ENCODE results near the gene FYCO1. TPM values are rescaled to one million over a fixed set of nuclear protein-coding genes. Genes with fewer than 3 reads are reported as not detected.
A peak's percentile ranks its signal among the peaks of the same experiment; 100 is the strongest.

Gene FYCO1
- total and polyA plus RNA-seq, 12 donors = 8.8 to 216 (median 143) TPM

DNA sequence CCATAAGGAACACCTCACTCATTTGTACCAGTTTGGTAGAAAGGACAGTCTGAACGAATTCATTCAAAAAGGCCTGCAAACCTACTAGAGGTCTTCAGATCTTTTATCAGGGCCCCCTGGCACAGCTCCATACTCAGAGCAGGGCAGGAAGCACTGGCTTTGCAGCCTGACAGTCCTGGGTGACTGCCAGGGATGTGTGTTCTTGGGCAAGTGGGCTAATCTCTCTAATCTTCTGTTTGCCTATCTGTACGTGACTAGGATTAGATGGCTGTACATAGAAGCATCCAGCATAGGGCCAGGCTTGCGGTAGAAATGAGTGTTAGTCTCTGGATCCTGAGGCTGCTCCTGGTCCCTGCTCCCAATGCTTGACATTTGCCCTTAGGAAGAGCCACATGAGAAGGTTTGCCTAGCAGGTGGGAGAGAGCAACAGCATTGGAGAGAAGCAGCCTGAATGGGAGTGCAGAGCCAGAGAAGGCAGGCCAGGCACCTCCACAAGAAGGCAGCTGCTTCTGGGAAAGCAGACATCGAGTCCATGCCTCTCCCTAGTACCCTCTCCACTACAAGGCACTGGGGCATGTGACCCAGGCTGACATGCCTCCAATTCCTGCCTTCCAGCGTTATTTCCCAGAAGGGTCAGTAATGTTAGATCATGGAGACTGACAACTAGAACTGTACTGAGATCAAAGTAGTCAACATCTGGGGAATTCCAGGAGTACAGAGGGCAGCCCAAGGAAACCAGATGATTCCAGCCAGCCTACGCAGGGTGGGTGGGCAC lies 53.4 kb downstream of the FYCO1 start:
- H3K36me3 ChIP-seq = peaks cover 0 to 59% (median 23%) of the 10 kb centered on the region in 9 donors
- no peaks in the 10 kb centered on the region for H3K27me3 ChIP-seq
- WGBS, 2 donors = 29 to 45% methylated on average over 6 of the region's 6 CpGs
- H3K4me3 ChIP-seq = no peak overlapping the region
- TF ChIP-seq, protein P1, sequence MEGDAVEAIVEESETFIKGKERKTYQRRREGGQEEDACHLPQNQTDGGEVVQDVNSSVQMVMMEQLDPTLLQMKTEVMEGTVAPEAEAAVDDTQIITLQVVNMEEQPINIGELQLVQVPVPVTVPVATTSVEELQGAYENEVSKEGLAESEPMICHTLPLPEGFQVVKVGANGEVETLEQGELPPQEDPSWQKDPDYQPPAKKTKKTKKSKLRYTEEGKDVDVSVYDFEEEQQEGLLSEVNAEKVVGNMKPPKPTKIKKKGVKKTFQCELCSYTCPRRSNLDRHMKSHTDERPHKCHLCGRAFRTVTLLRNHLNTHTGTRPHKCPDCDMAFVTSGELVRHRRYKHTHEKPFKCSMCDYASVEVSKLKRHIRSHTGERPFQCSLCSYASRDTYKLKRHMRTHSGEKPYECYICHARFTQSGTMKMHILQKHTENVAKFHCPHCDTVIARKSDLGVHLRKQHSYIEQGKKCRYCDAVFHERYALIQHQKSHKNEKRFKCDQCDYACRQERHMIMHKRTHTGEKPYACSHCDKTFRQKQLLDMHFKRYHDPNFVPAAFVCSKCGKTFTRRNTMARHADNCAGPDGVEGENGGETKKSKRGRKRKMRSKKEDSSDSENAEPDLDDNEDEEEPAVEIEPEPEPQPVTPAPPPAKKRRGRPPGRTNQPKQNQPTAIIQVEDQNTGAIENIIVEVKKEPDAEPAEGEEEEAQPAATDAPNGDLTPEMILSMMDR (IDR thresholded peaks at IDR 0.05) = no peak
- intact Hi-C loops (cut with DNase I) = loop anchor here in 1 of 10 donors (5.0 kb wide), 1 partner anchor 40 kb away; no protein-coding TSS in a partner anchor
- DNase-seq = no peak
- peak overlapping the region in 4 of 10 donors; percentile 3 to 59 (median 14) for H3K27ac ChIP-seq
- H3K9me3 ChIP-seq = no peaks in the 10 kb centered on the region
- peak in 1 of 8 donors; percentile 31 for ATAC-seq
- peaks cover 2 to 31% (median 18%) of the 10 kb centered on the region in 9 donors for H3K4me1 ChIP-seq

DNA sequence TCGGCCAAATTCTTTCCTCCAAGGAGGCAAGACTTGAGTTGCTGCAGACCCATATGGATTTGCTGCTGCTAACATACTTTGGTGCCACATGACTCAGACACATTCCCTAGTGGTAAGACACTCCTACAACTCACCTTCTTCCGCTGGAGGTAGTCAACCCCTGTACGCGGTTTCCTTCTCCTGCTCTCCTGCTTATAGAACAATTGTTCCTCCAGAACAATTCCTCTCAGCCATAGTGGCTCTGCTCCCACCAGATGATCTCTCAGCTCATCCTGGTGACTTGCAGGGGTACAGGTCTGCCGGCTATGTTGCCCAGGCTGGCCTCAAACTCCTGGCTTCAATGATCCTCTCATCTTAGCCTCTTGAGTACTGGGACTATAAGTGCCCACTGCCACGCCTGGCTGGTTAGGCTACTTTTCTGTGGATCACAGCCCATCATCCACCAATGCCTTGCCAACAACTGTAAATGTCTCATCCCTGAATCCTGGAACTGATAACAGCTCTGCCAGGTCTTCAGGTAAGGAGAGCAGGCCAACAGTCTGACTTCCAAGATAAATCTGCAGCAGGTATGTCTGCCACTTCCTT lies 54.8 kb downstream of the FYCO1 start:
- Histone ChIP-seq H3K27ac (no peak overlapping the region), H3K9me3 (no peaks in the 10 kb centered on the region), H3K36me3 (peaks cover 0 to 59% (median 21%) of the 10 kb centered on the region in 9 donors), H3K4me1 (peaks cover 2 to 31% (median 18%) of the 10 kb centered on the region in 9 donors), H3K4me3 (no peak overlapping the region), H3K27me3 (no peaks in the 10 kb centered on the region)
- WGBS, 2 donors = 80 to 98% methylated on average over 6 of the region's 6 CpGs
- intact Hi-C loops (cut with DNase I) = loop anchor here in 1 of 10 donors (5.0 kb wide), 1 partner anchor 41 kb away; no protein-coding TSS in a partner anchor
- TF ChIP-seq, protein P1 (IDR thresholded peaks at IDR 0.05) = no peak
- DNase-seq = no peak
- no peak for ATAC-seq

DNA sequence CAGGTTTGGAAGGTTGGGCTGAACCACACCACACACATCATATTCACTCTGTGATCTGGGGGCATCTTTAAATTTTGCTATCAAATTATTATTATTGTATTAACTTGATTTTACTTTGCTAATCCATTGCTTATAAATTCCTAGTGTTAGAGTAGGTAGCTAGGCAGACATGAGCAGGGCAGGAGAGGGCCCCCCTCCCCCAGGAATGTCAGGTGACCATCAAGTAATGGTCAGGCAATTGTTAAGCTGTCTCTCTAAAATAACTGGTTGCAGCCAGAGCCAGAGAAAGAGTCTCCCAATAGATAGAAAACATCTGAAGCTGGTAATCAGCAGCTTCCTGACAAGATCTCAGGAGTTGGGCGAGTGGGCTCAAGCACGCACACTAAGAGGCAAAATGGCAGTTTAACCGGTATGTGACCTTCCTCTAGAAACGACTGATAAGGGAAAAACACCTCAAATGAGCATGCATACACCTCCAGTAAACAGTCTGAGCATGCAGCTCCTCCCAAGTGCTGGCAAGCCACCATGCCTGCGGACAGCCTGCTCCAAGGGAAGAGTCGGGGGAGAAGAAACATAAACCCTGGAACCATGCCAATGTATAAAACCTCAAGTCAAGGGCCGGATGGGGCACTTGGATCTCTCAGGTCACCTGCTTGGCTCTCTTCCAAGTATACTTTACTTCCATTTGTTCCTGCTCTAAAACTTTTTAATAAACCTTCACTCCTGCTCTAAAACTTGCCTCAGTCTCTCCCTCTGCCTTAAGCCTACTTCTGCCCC lies 55.4 kb downstream of the FYCO1 start:
- no peak for ATAC-seq
- H3K9me3 ChIP-seq = no peaks in the 10 kb centered on the region
- WGBS, 2 donors = 62 to 70% methylated on average over 7 of the region's 7 CpGs
- H3K4me3 ChIP-seq = no peak overlapping the region
- peaks cover 0 to 59% (median 19%) of the 10 kb centered on the region in 9 donors for H3K36me3 ChIP-seq
- no peak for DNase-seq
- intact Hi-C loops (cut with DNase I) = loop anchor here in 1 of 10 donors (5.0 kb wide), 1 partner anchor 42 kb away; no protein-coding TSS in a partner anchor
- no peak overlapping the region for H3K27ac ChIP-seq
- H3K27me3 ChIP-seq = no peaks in the 10 kb centered on the region
- peaks cover 2 to 38% (median 20%) of the 10 kb centered on the region in 9 donors for H3K4me1 ChIP-seq
- TF ChIP-seq, protein P1 (IDR thresholded peaks at IDR 0.05) = no peak

DNA sequence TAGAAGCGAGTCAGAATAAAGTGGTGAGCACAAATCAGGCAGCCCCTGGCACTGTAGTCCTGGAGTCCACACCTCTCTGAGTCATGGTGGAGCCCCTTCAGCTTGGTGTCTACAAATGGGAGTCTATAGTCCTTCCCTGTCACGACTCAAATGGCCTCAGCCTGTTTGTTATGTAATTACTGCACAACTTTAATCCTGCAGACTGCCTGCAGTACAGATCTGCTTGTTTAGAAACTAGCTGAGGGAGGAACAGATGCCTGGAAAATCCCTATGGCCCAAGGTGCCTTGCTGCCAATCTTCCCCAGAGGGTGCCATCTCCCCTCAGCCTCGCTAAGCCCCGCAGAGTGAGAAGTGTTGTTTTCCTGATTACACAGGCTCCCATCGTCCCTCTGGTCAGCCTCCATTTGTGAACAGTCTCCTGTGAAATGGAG lies 56.3 kb downstream of the FYCO1 start:
- Histone ChIP-seq H3K9me3 (no peaks in the 10 kb centered on the region), H3K4me1 (peaks cover 2 to 40% (median 24%) of the 10 kb centered on the region in 9 donors), H3K36me3 (peaks cover 0 to 59% (median 19%) of the 10 kb centered on the region in 9 donors), H3K27me3 (no peaks in the 10 kb centered on the region), H3K27ac (peak overlapping the region in 1 of 10 donors; percentile 5), H3K4me3 (no peak overlapping the region)
- DNase-seq (no peak), ATAC-seq (peak in 5 of 8 donors; percentile 5 to 26 (median 14))
- TF ChIP-seq, protein P1 (IDR thresholded peaks at IDR 0.05) = no peak
- intact Hi-C loops (cut with DNase I) = loop anchor here in 9 of 10 donors (1.0 to 10.0 kb wide), 5 partner anchors 138 to 435 kb away; partner anchors contain the start of gene CCR5 (in 2 of the 9)
- 40 to 52% methylated on average over 5 of the region's 5 CpGs for WGBS, 2 donors
